ENCODE results near the gene KDR.

DNA sequence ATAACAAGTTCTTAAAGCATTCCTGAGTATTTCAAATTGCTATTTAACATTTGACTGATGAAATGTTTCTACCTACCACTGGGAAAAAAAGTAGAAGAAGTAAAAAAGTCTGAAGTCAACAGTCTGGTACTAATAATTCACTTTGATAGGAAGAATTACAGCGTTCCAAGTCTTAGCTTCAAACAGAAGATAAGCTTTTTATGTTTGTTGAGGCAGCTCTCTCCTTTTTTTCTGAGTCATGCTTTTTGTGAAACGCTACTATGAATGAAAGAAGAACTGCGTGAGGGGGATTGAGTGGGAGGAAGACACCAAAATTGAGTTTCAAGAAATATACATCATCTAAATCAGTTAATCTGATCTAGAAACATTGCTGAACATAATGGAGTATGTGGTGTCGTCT lies 13.0 kb upstream of the KDR start:
- TF ChIP-seq EZH2 (IDR thresholded peaks at IDR 0.05; ENCODE audit: insufficient read depth, poor library complexity, severe bottlenecking) = no peak
- TF ChIP-seq EZH2phosphoT487 (IDR thresholded peaks at IDR 0.05; ENCODE audit: insufficient read depth, low read depth) = no peak
